Panc1 (cell line): ENCODE results near the gene TUBG1. TPM values are rescaled to one million over a fixed set of nuclear protein-coding genes. Genes with fewer than 3 reads are reported as not detected.
"Not testable (repeated sequence)": the region's sequence is repeated elsewhere in the genome, so short reads cannot be mapped to it uniquely, and the experiment has no call there.

Experiments used
- ATAC-seq: fragments of 200-7000 bp; cut with Tn5 transposase; 2 replicates; pipeline ENCODE4 v1.9.1; 2020; ENCODE audit warnings: mild to moderate bottlenecking, moderate library complexity
- BruUV-seq: library from RNA; stranded (reverse); fragments of 400-500 nt; replicated peaks from 2 replicates; lab custom pipeline; 2021; lab: Mats Ljungman, UMichigan
- CTCF ChIA-PET: fragments of 300-600 bp; sonication (Branson Sonifier 250); formaldehyde crosslinking; loops from one replicate; lab custom pipeline; 2022; ENCODE audit warnings: antibody characterized with exemption; lab: Charles Lee
- POLR2A ChIA-PET: fragments of 300-600 bp; sonication (Branson Sonifier 250); formaldehyde crosslinking; loops from one replicate; lab custom pipeline; 2022; ENCODE audit warnings: antibody characterized with exemption; lab: Charles Lee
- DNase-seq: peaks from one replicate; pipeline ENCODE4 v3.0.0-alpha.2; 2010; ENCODE audit warnings: low read depth, low spot score
- H3K27ac ChIP-seq: 2 replicates; pipeline ENCODE4 v1.5.1; 2011; ENCODE audit warnings: mild to moderate bottlenecking, low read length, inconsistent platforms
- H3K27me3 ChIP-seq: fragments of 200-500 bp; sonication (Bioruptor generic); 2 replicates; pipeline ENCODE4 v1.6.0; 2014; ENCODE audit warnings: low read length, inconsistent platforms; ENCODE audit not compliant: control insufficient read depth, insufficient read depth
- H3K36me3 ChIP-seq: fragments of 200-500 bp; sonication (Bioruptor generic); 2 replicates; pipeline ENCODE4 v1.5.1; 2014; ENCODE audit warnings: inconsistent platforms, mild to moderate bottlenecking, low read length, moderate library complexity; ENCODE audit not compliant: control insufficient read depth, insufficient read depth
- H3K4me1 ChIP-seq: 2 replicates; pipeline ENCODE4 v1.5.1; 2011; ENCODE audit warnings: inconsistent platforms, mild to moderate bottlenecking, low read length, moderate library complexity; ENCODE audit not compliant: control insufficient read depth, insufficient read depth
- H3K4me3 ChIP-seq, 2 experiments: 2 replicates each; pipeline ENCODE4 v1.5.1; 2011 to 2012; ENCODE audit warnings: low read depth in 2 of 2, low read length in 2 of 2, mild to moderate bottlenecking in 2 of 2, inconsistent platforms in 1 of 2, moderate library complexity in 1 of 2
- H3K9me3 ChIP-seq: fragments of 200-500 bp; sonication (Bioruptor generic); 2 replicates; pipeline ENCODE4 v1.5.1; 2014; ENCODE audit warnings: low read depth, mild to moderate bottlenecking, inconsistent platforms, low read length, moderate library complexity; ENCODE audit not compliant: control insufficient read depth, insufficient read depth
- POLR2AphosphoS5 ChIP-seq: IDR thresholded peaks from 2 replicates; pipeline ENCODE4 v1.6.1; 2012; ENCODE audit warnings: mild to moderate bottlenecking, low read depth, low read length, moderate library complexity
- SIN3A ChIP-seq: IDR thresholded peaks from 2 replicates; pipeline ENCODE4 v1.6.1; 2012; ENCODE audit warnings: low read depth, mild to moderate bottlenecking, low read length, moderate library complexity, borderline replicate concordance; ENCODE audit not compliant: insufficient read depth
- TCF7L2 ChIP-seq: IDR thresholded peaks from 2 replicates; pipeline ENCODE4 v1.6.1; 2011; ENCODE audit warnings: mild to moderate bottlenecking, low read depth, low read length, inconsistent platforms
- in situ Hi-C: cut with HindIII; loops from 2 replicates; pipeline ENCODE4 v1.10.0; 2016; ENCODE audit warnings: low sequenced_read_pairs, low pct_unique_long_range_greater_than_20kb
- intact Hi-C: fragments of 100-400 bp; cut with micrococcal nuclease; formaldehyde crosslinking; loops from one replicate; pipeline ENCODE4 v1.10.0; 2022; ENCODE audit not compliant: unreplicated experiment
- total RNA-seq: library from RNA; stranded (reverse); gene quantifications from one replicate; pipeline ENCODE4 v1.2.1, GENCODE V29; 2021; ENCODE audit not compliant: unreplicated experiment
- TF ChIP-seq, protein P1 (sequence below): fragments of 450-650 bp; IDR thresholded peaks from 2 replicates; pipeline ENCODE4 v1.5.1; 2017; ENCODE audit warnings: mild to moderate bottlenecking
- TF ChIP-seq, protein P2 (sequence below), 2 experiments: IDR thresholded peaks; 2 replicates each; pipeline ENCODE4 v1.6.1; 2011 to 2012; ENCODE audit warnings: low read depth in 2 of 2, control low read depth in 1 of 2, low read length in 1 of 2, mild to moderate bottlenecking in 1 of 2, moderate library complexity in 1 of 2; ENCODE audit not compliant: insufficient read depth in 1 of 2

TUBG1 gene
- total RNA-seq, 1 experiment from 2014 or later: 99.8 TPM

DNA sequence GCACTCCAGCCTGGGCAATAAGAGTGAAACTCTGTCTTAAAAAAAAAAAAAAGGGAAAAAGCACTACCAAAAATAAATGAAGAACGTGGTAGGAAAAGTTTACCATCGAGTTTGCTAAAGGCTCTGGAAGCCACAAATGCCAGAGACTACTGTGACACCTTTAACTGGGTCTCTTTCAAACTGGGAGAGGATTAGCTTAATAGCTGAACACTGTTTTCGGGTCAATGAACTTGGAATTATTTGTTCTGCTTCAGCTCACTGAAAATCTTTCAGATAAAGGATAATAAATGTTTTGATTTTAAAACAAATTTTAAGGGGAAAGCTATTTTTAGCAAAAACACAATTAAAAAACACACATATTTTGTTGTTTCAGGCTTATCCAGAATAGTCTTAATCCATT is 1.7 kb upstream of the TUBG1 start:
- no peaks in the 10 kb centered on the region for H3K9me3 ChIP-seq
- DNase-seq (no peak), ATAC-seq (no peak)
- TF ChIP-seq SIN3A: no peak
- TF ChIP-seq, protein P1, sequence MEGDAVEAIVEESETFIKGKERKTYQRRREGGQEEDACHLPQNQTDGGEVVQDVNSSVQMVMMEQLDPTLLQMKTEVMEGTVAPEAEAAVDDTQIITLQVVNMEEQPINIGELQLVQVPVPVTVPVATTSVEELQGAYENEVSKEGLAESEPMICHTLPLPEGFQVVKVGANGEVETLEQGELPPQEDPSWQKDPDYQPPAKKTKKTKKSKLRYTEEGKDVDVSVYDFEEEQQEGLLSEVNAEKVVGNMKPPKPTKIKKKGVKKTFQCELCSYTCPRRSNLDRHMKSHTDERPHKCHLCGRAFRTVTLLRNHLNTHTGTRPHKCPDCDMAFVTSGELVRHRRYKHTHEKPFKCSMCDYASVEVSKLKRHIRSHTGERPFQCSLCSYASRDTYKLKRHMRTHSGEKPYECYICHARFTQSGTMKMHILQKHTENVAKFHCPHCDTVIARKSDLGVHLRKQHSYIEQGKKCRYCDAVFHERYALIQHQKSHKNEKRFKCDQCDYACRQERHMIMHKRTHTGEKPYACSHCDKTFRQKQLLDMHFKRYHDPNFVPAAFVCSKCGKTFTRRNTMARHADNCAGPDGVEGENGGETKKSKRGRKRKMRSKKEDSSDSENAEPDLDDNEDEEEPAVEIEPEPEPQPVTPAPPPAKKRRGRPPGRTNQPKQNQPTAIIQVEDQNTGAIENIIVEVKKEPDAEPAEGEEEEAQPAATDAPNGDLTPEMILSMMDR: no peak
- no peak for TF ChIP-seq TCF7L2
- TF ChIP-seq, protein P2, sequence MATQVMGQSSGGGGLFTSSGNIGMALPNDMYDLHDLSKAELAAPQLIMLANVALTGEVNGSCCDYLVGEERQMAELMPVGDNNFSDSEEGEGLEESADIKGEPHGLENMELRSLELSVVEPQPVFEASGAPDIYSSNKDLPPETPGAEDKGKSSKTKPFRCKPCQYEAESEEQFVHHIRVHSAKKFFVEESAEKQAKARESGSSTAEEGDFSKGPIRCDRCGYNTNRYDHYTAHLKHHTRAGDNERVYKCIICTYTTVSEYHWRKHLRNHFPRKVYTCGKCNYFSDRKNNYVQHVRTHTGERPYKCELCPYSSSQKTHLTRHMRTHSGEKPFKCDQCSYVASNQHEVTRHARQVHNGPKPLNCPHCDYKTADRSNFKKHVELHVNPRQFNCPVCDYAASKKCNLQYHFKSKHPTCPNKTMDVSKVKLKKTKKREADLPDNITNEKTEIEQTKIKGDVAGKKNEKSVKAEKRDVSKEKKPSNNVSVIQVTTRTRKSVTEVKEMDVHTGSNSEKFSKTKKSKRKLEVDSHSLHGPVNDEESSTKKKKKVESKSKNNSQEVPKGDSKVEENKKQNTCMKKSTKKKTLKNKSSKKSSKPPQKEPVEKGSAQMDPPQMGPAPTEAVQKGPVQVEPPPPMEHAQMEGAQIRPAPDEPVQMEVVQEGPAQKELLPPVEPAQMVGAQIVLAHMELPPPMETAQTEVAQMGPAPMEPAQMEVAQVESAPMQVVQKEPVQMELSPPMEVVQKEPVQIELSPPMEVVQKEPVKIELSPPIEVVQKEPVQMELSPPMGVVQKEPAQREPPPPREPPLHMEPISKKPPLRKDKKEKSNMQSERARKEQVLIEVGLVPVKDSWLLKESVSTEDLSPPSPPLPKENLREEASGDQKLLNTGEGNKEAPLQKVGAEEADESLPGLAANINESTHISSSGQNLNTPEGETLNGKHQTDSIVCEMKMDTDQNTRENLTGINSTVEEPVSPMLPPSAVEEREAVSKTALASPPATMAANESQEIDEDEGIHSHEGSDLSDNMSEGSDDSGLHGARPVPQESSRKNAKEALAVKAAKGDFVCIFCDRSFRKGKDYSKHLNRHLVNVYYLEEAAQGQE (IDR thresholded peaks at IDR 0.05; ENCODE audit: insufficient read depth in 1 of 2, low read depth in 2 of 2, low read length in 1 of 2): no peak
- TF ChIP-seq POLR2AphosphoS5: no peak
- in situ Hi-C loops (no loop called here), intact Hi-C loops (no loop called here)
- peak overlapping the region; percentile 64 for H3K27ac ChIP-seq
- BruUV-seq: TSS peak; percentile 83
- POLR2A ChIA-PET: interaction anchor here (1.1 kb wide), 1 partner anchor 14 kb away, joined by 4 read pairs; no protein-coding TSS in a partner anchor
- peak overlapping the region; percentile 92 to 97 for H3K4me3 ChIP-seq
- peaks cover 3% of the 10 kb centered on the region for H3K36me3 ChIP-seq
- H3K4me1 ChIP-seq: peaks cover 14% of the 10 kb centered on the region
- H3K27me3 ChIP-seq: no peaks in the 10 kb centered on the region
- CTCF ChIA-PET: no interaction called here

- Histone ChIP-seq H3K27me3 (no peaks in the 10 kb centered on the region), H3K27ac (peak overlapping the region; percentile 64), H3K4me1 (peaks cover 11% of the 10 kb centered on the region), H3K4me3 (peak overlapping the region; percentile 92 to 97), H3K9me3 (no peaks in the 10 kb centered on the region), H3K36me3 (peaks cover 3% of the 10 kb centered on the region)
- intact Hi-C loops (no loop called here), in situ Hi-C loops (no loop called here)
- DNase-seq (no peak), ATAC-seq (peak; percentile 78)
- ChIA-PET CTCF (no interaction called here), POLR2A (interaction anchor here (0.5 to 1.1 kb wide), 2 partner anchors 14 to 701 kb away, joined by 4 read pairs; no protein-coding TSS in a partner anchor)
- no peak for TF ChIP-seq SIN3A
- TF ChIP-seq TCF7L2: no peak
- no TSS peak for BruUV-seq
Observed at GRCh38 chr17:42608305-42609181, 940 bp upstream of the TUBG1 start.

GRCh38 chr17:42609814-42610801 is 625 bp downstream of the TUBG1 start:
- in situ Hi-C loops, intact Hi-C loops, H3K27me3 ChIP-seq, H3K36me3 ChIP-seq, H3K9me3 ChIP-seq, CTCF ChIA-PET, DNase-seq: not testable (repeated sequence)
- peak; percentile 44 for ATAC-seq
- TSS peak; percentile 86 for BruUV-seq
- Histone ChIP-seq H3K27ac (peak overlapping the region; percentile 89), H3K4me1 (peaks cover 11% of the 10 kb centered on the region), H3K4me3 (peak overlapping the region; percentile 75 to 97)
- POLR2A ChIA-PET: interaction anchor here (0.6 kb wide), 1 partner anchor 109 kb away, joined by 3 read pairs; no protein-coding TSS in a partner anchor
